DND-41 (cell line): Measurements from ENCODE around the gene THSD4.

ENCODE experiments used
- ATAC-seq: fragments of 200-7000 bp; cut with Tn5 transposase; 3 replicates; pipeline ENCODE4 v1.9.1; 2021; ENCODE audit warnings: low read depth; ENCODE audit not compliant: insufficient read depth
- DNase-seq: peaks from one replicate; pipeline ENCODE4 v3.0.0-alpha.2; 2020
- H2AFZ ChIP-seq: 2 replicates; pipeline ENCODE4 v1.6.0; 2012; ENCODE audit warnings: low read depth, low read length
- H3K27ac ChIP-seq: 2 replicates; pipeline ENCODE4 v1.5.1; 2012; ENCODE audit warnings: low read length, inconsistent platforms
- H3K27me3 ChIP-seq: fragments of 200-600 bp; sonication (generic); 2 replicates; pipeline ENCODE4 v1.6.0; 2012; ENCODE audit warnings: low read length, mild to moderate bottlenecking, inconsistent platforms; ENCODE audit not compliant: insufficient read depth, poor library complexity
- H3K36me3 ChIP-seq: 2 replicates; pipeline ENCODE4 v1.5.1; 2012; ENCODE audit warnings: low read length, inconsistent platforms; ENCODE audit not compliant: insufficient read depth
- H3K4me1 ChIP-seq: 2 replicates; pipeline ENCODE4 v1.5.1; 2012; ENCODE audit warnings: mild to moderate bottlenecking, low read length; ENCODE audit not compliant: insufficient read depth
- H3K4me2 ChIP-seq: 2 replicates; pipeline ENCODE4 v1.6.0; 2012; ENCODE audit warnings: mild to moderate bottlenecking, moderate library complexity, low read length, inconsistent platforms; ENCODE audit not compliant: insufficient read depth
- H3K4me3 ChIP-seq, 2 experiments: fragments of 200-600 bp in 1 of 2; shearing (Covaris generic) in 1 of 2; 2 replicates each; pipeline ENCODE4 v1.5.1; 2012 to 2016; ENCODE audit warnings: inconsistent platforms in 2 of 2, low read length in 2 of 2, mild to moderate bottlenecking in 2 of 2, low read depth in 1 of 2, moderate library complexity in 1 of 2
- H3K79me2 ChIP-seq: 2 replicates; pipeline ENCODE4 v1.6.0; 2012; ENCODE audit warnings: low read length, inconsistent platforms; ENCODE audit not compliant: insufficient read depth
- H3K9ac ChIP-seq: 2 replicates; pipeline ENCODE4 v1.6.0; 2012; ENCODE audit warnings: low read depth, mild to moderate bottlenecking, inconsistent platforms, low read length, moderate library complexity
- H3K9me3 ChIP-seq: 2 replicates; pipeline ENCODE4 v1.5.1; 2012; ENCODE audit warnings: low read length, moderate library complexity, mild to moderate bottlenecking, inconsistent platforms; ENCODE audit not compliant: insufficient read depth, severe bottlenecking
- H4K20me1 ChIP-seq: 2 replicates; pipeline ENCODE4 v1.6.0; 2012; ENCODE audit warnings: low read length; ENCODE audit not compliant: insufficient read depth
- EZH2 ChIP-seq: IDR thresholded peaks from 3 replicates; pipeline ENCODE4 v1.6.1; 2012; ENCODE audit warnings: borderline replicate concordance, low read depth, mild to moderate bottlenecking, moderate library complexity, low read length, inconsistent platforms; ENCODE audit not compliant: severe bottlenecking
- TF ChIP-seq, protein P1 (sequence below): IDR thresholded peaks from 2 replicates; pipeline ENCODE4 v1.5.1; 2012; ENCODE audit warnings: borderline replicate concordance, low read length, moderate library complexity, mild to moderate bottlenecking; ENCODE audit not compliant: poor library complexity, severe bottlenecking; ENCODE audit errors: extremely low read depth

Gene THSD4

DNA sequence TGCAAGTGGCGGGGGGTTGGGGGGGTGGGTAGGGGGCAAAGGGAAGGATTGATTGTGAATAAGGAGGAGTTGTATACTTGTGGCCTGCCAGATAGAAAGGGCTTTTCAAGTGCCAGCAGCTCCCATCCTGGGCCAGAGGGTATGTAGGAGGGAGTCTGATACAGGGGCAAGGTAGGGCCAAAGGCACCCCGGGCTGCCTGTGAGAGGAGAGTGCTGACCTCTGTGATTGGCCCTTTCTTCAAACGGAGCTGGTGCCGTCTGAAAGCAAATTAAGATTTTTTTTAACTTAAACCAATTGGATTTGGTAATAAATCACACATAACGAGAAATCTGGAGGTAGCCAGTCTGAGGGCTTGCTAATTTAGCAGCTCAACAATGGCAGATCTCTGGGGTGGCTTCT is 229.9 kb downstream of the THSD4 start:
- H3K9ac ChIP-seq, result no peak overlapping the region
- ATAC-seq, result no peak
- no peaks in the 10 kb centered on the region for H4K20me1 ChIP-seq
- no peaks in the 10 kb centered on the region for H3K36me3 ChIP-seq
- H3K4me1 ChIP-seq, result no peaks in the 10 kb centered on the region
- no peaks in the 10 kb centered on the region for H3K79me2 ChIP-seq
- no peak overlapping the region for H3K4me2 ChIP-seq
- no peak overlapping the region for H3K27ac ChIP-seq
- H3K27me3 ChIP-seq, result no peaks in the 10 kb centered on the region
- DNase-seq, result no peak
- TF ChIP-seq, protein P1, sequence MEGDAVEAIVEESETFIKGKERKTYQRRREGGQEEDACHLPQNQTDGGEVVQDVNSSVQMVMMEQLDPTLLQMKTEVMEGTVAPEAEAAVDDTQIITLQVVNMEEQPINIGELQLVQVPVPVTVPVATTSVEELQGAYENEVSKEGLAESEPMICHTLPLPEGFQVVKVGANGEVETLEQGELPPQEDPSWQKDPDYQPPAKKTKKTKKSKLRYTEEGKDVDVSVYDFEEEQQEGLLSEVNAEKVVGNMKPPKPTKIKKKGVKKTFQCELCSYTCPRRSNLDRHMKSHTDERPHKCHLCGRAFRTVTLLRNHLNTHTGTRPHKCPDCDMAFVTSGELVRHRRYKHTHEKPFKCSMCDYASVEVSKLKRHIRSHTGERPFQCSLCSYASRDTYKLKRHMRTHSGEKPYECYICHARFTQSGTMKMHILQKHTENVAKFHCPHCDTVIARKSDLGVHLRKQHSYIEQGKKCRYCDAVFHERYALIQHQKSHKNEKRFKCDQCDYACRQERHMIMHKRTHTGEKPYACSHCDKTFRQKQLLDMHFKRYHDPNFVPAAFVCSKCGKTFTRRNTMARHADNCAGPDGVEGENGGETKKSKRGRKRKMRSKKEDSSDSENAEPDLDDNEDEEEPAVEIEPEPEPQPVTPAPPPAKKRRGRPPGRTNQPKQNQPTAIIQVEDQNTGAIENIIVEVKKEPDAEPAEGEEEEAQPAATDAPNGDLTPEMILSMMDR, result no peak
- no peak for TF ChIP-seq EZH2
- H2AFZ ChIP-seq, result no peak overlapping the region
- no peak overlapping the region for H3K4me3 ChIP-seq
- no peaks in the 10 kb centered on the region for H3K9me3 ChIP-seq

DNA sequence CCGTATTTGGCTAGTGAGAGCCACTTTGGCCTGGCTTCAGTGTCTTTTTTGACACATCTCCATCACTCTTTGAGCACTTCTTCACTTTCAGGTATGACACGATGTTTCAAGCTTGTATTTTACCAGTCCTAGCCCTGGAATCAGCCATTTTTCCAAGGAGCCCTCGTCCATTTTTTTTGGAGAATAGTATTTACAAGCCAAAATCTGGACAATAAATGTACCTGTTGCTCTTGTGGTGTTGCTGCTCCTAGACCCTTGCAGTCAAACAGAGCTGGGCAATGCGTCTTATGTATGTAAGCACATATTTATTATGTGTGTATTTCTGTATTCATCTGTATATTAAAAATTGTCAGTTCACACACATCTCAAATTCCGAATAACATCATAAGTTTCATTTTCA is 231.2 kb downstream of the THSD4 start:
- Histone ChIP-seq H3K4me3 (no peak overlapping the region), H3K36me3 (no peaks in the 10 kb centered on the region), H3K9me3 (no peaks in the 10 kb centered on the region), H3K4me2 (no peak overlapping the region), H3K27ac (no peak overlapping the region), H3K4me1 (no peaks in the 10 kb centered on the region), H3K79me2 (no peaks in the 10 kb centered on the region), H2AFZ (no peak overlapping the region), H4K20me1 (no peaks in the 10 kb centered on the region), H3K27me3 (no peaks in the 10 kb centered on the region), H3K9ac (no peak overlapping the region)
- no peak for DNase-seq
- no peak for ATAC-seq
- TF ChIP-seq, protein P1, result no peak
- TF ChIP-seq EZH2, result no peak

DNA sequence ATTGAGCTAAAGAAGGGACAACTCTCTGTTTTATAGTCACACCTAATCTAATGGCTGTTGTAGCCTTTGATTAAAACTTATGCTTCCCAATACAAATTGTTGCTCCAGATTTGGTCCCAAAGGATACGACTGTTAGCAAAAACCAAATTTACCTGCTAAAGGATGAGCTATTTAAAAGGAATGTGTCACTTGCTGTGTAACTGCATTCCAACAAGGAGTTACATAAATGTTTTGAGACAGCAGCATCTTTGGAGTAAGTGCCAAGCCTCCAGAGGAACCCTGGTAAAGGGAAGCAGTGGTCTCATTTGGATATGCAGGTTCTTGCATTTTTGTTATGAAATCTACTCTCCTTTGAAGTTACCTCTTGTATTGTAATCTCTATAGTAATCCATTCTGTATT is 233.3 kb downstream of the THSD4 start:
- ATAC-seq, result no peak
- no peak for DNase-seq
- H3K27me3 ChIP-seq, result no peaks in the 10 kb centered on the region
- no peaks in the 10 kb centered on the region for H3K36me3 ChIP-seq
- H3K9me3 ChIP-seq, result no peaks in the 10 kb centered on the region
- no peak overlapping the region for H3K4me2 ChIP-seq
- no peak for TF ChIP-seq EZH2
- TF ChIP-seq, protein P1, result no peak
- no peaks in the 10 kb centered on the region for H3K79me2 ChIP-seq
- H2AFZ ChIP-seq, result no peak overlapping the region
- no peaks in the 10 kb centered on the region for H4K20me1 ChIP-seq
- no peaks in the 10 kb centered on the region for H3K4me1 ChIP-seq
- H3K9ac ChIP-seq, result no peak overlapping the region
- no peak overlapping the region for H3K4me3 ChIP-seq
- H3K27ac ChIP-seq, result no peak overlapping the region

DNA sequence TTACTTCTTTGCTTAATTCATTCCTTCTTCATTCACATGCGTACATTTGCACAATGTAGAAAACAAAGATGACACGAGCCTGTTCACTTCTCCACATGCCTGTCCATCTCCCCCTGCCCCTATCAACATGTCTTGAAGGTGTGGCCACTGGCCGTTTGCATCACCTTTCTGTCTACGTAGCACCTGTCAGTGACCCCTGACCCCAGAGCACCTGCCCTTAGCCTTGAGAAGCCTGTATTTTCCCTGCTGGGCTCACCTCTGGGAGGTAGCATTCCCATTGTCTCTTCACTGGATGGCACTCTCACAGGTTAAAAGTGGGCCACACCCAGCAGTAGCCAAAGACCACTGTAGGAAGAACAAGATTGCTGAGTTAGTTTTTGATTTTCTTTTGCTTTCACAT is 234.1 kb downstream of the THSD4 start:
- Histone ChIP-seq H3K79me2 (no peaks in the 10 kb centered on the region), H3K4me3 (no peak overlapping the region), H3K9me3 (no peaks in the 10 kb centered on the region), H3K4me1 (no peaks in the 10 kb centered on the region), H3K27ac (no peak overlapping the region), H3K36me3 (no peaks in the 10 kb centered on the region), H3K4me2 (no peak overlapping the region), H3K9ac (no peak overlapping the region), H2AFZ (no peak overlapping the region), H4K20me1 (no peaks in the 10 kb centered on the region), H3K27me3 (no peaks in the 10 kb centered on the region)
- no peak for DNase-seq
- TF ChIP-seq, protein P1, result no peak
- no peak for TF ChIP-seq EZH2
- ATAC-seq, result no peak
